ENCODE measurements around the gene ZBTB16.

ZBTB16 gene

GRCh38 chr11:114172055-114172861 lies 112.7 kb downstream of the ZBTB16 start:
- no peak for DNase-seq
- H3K4me1 Mint-ChIP-seq = peaks cover 81% of the 10 kb centered on the region
- peak overlapping the region in 1 of 2 donors; percentile 78 for H3K27ac Mint-ChIP-seq
- ATAC-seq = no peak
- no peaks in the 10 kb centered on the region for H3K27me3 Mint-ChIP-seq
- H3K9me3 Mint-ChIP-seq = no peaks in the 10 kb centered on the region
- peak overlapping the region; percentile 39 to 41 for H3K4me3 Mint-ChIP-seq

- ATAC-seq = peak; percentile 86
- Mint-ChIP-seq H3K4me1 (peaks cover 74% of the 10 kb centered on the region), H3K9me3 (no peaks in the 10 kb centered on the region), H3K4me3 (peak overlapping the region; percentile 39 to 41), H3K27ac (peak overlapping the region in 1 of 2 donors; percentile 78), H3K27me3 (no peaks in the 10 kb centered on the region)
- DNase-seq = no peak
Measured at GRCh38 chr11:114172871-114173444, 113.4 kb downstream of the ZBTB16 start.

- Mint-ChIP-seq H3K4me3 (no peak overlapping the region), H3K4me1 (peaks cover 72% of the 10 kb centered on the region), H3K27me3 (no peaks in the 10 kb centered on the region), H3K27ac (no peak overlapping the region), H3K9me3 (no peaks in the 10 kb centered on the region)
- no peak for DNase-seq
- ATAC-seq = no peak
Measured at GRCh38 chr11:114173843-114174242, 114.3 kb downstream of the ZBTB16 start.

GRCh38 chr11:114174712-114175495 lies 115.4 kb downstream of the ZBTB16 start:
- no peak for DNase-seq
- Mint-ChIP-seq H3K4me3 (no peak overlapping the region), H3K27me3 (no peaks in the 10 kb centered on the region), H3K9me3 (no peaks in the 10 kb centered on the region), H3K4me1 (peaks cover 72% of the 10 kb centered on the region), H3K27ac (no peak overlapping the region)
- ATAC-seq = no peak

- H3K4me1 Mint-ChIP-seq = peaks cover 72% of the 10 kb centered on the region
- H3K27ac Mint-ChIP-seq = no peak overlapping the region
- no peak for DNase-seq
- H3K4me3 Mint-ChIP-seq = no peak overlapping the region
- no peaks in the 10 kb centered on the region for H3K9me3 Mint-ChIP-seq
- ATAC-seq = no peak
- H3K27me3 Mint-ChIP-seq = no peaks in the 10 kb centered on the region
Measured at GRCh38 chr11:114175706-114176105, 116.2 kb downstream of the ZBTB16 start.

GRCh38 chr11:114176321-114176720 lies 116.8 kb downstream of the ZBTB16 start:
- Mint-ChIP-seq H3K27ac (peak overlapping the region in 1 of 2 donors; percentile 12), H3K9me3 (no peaks in the 10 kb centered on the region), H3K27me3 (no peaks in the 10 kb centered on the region), H3K4me1 (peaks cover 71% of the 10 kb centered on the region), H3K4me3 (no peak overlapping the region)
- no peak for DNase-seq
- no peak for ATAC-seq

GRCh38 chr11:114178656-114179055 lies 119.1 kb downstream of the ZBTB16 start:
- DNase-seq (no peak), ATAC-seq (no peak)
- Mint-ChIP-seq H3K27me3 (no peaks in the 10 kb centered on the region), H3K9me3 (no peaks in the 10 kb centered on the region), H3K27ac (peak overlapping the region; percentile 26 to 61), H3K4me3 (no peak overlapping the region), H3K4me1 (peaks cover 71% of the 10 kb centered on the region)

GRCh38 chr11:114179234-114179941 lies 119.9 kb downstream of the ZBTB16 start:
- Mint-ChIP-seq H3K4me3 (no peak overlapping the region), H3K27ac (no peak overlapping the region), H3K9me3 (no peaks in the 10 kb centered on the region), H3K27me3 (no peaks in the 10 kb centered on the region), H3K4me1 (peaks cover 68% of the 10 kb centered on the region)
- ATAC-seq = no peak
- DNase-seq = no peak

GRCh38 chr11:114180301-114181055 lies 121.0 kb downstream of the ZBTB16 start:
- Mint-ChIP-seq H3K9me3 (no peaks in the 10 kb centered on the region), H3K27me3 (no peaks in the 10 kb centered on the region), H3K27ac (no peak overlapping the region), H3K4me1 (peaks cover 61% of the 10 kb centered on the region), H3K4me3 (no peak overlapping the region)
- ATAC-seq (peak; percentile 53), DNase-seq (no peak)

- no peak overlapping the region for H3K4me3 Mint-ChIP-seq
Measured at GRCh38 chr11:114181195-114181594, 121.7 kb downstream of the ZBTB16 start.

GRCh38 chr11:114181752-114182151 lies 122.2 kb downstream of the ZBTB16 start:
- Mint-ChIP-seq H3K27me3 (no peaks in the 10 kb centered on the region), H3K4me3 (no peak overlapping the region), H3K4me1 (peaks cover 60% of the 10 kb centered on the region), H3K27ac (no peak overlapping the region), H3K9me3 (no peaks in the 10 kb centered on the region)
- DNase-seq = no peak
- no peak for ATAC-seq

More at GRCh38 chr11:114181195-114181594, 121.7 kb downstream of the ZBTB16 start:
- DNase-seq = no peak
- H3K27ac Mint-ChIP-seq = no peak overlapping the region
- peaks cover 58% of the 10 kb centered on the region for H3K4me1 Mint-ChIP-seq
- no peaks in the 10 kb centered on the region for H3K9me3 Mint-ChIP-seq
- no peaks in the 10 kb centered on the region for H3K27me3 Mint-ChIP-seq
- no peak for ATAC-seq

GRCh38 chr11:114182471-114183043 lies 123.0 kb downstream of the ZBTB16 start:
- no peaks in the 10 kb centered on the region for H3K27me3 Mint-ChIP-seq
- DNase-seq = no peak
- peak overlapping the region; percentile 79 to 94 for H3K27ac Mint-ChIP-seq
- H3K4me1 Mint-ChIP-seq = peaks cover 68% of the 10 kb centered on the region
- no peaks in the 10 kb centered on the region for H3K9me3 Mint-ChIP-seq
- H3K4me3 Mint-ChIP-seq = peak overlapping the region; percentile 14 to 31
- no peak for ATAC-seq

- Mint-ChIP-seq H3K9me3 (no peaks in the 10 kb centered on the region), H3K27me3 (no peaks in the 10 kb centered on the region)
- ATAC-seq = peak; percentile 91
Measured at GRCh38 chr11:114183044-114183511, 123.6 kb downstream of the ZBTB16 start.

GRCh38 chr11:114185436-114185835 lies 125.9 kb downstream of the ZBTB16 start:
- ATAC-seq = no peak
- Mint-ChIP-seq H3K4me3 (no peak overlapping the region), H3K27me3 (no peaks in the 10 kb centered on the region), H3K27ac (no peak overlapping the region), H3K4me1 (peaks cover 52% of the 10 kb centered on the region), H3K9me3 (peaks cover 0 to under 1% of the 10 kb centered on the region in 2 donors)
- no peak for DNase-seq

More at GRCh38 chr11:114183044-114183511, 123.6 kb downstream of the ZBTB16 start:
- peak; percentile 53 to 70 for DNase-seq
- H3K4me3 Mint-ChIP-seq = peak overlapping the region; percentile 14 to 31
- H3K4me1 Mint-ChIP-seq = peaks cover 68% of the 10 kb centered on the region
- peak overlapping the region; percentile 79 to 94 for H3K27ac Mint-ChIP-seq

Data from stimulated activated naive CD8-positive, alpha-beta T cell treated with anti-CD3 and anti-CD28 coated beads, Interleukin-15, amount 100 ng/mL, for 72 hours (primary cell).